CD4-positive, alpha-beta T cell treated with Interferon alpha-2 for 1 hour (primary cell): ENCODE data around the gene TMIE.
"Not testable (repeated sequence)": the region's sequence is repeated elsewhere in the genome, so short reads cannot be mapped to it uniquely, and the experiment has no call there.

Experiments used
- DNase-seq, 2 donors: peaks; one replicate each; pipeline ENCODE4 v3.0.0-alpha.2; 2020 to 2022

TMIE gene

DNA sequence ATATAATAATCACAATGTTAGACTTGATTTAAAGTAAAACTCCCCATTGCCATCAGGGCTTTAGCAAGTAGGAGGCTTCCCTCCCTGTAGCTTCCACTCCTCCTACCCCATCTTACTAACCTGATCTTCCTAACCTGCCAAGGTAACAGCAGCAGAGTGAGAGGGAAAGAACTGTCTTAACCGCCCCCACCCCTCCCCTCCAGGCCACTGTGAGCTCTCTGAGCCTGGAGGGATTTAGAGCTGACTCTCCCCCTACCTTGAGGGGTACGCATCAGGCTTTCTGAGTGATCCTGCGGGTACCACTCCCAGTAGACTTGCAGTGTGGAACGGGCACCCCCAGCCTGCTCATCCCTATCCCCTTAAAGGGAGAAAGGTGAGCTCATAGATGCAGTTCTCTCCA, 27.8 kb downstream of the TMIE start:
- DNase-seq, result no peak

DNA sequence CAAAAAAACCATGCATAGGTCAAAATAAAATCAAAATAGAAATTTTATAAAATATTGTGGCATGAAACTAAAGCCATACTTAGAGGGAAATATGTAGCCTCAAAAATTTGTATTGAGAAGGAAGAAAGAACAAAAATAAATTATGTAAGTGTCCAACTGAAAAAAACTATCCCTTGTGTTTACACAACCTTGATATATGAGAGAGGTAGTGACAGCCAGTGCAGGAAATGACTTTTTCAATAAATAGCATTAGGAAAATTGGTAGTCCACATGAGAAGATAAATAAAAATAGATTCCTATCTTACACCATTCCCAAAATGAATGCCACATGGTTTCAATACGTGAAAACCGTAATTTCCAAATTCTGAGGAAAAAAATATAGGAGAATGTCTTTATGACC, 29.6 kb downstream of the TMIE start:
- no peak for DNase-seq

- no peak for DNase-seq
Measured at GRCh38 chr3:46731795-46732194, 30.6 kb downstream of the TMIE start.

GRCh38 chr3:46733026-46733800, 32.0 kb downstream of the TMIE start:
- DNase-seq, result no peak

DNA sequence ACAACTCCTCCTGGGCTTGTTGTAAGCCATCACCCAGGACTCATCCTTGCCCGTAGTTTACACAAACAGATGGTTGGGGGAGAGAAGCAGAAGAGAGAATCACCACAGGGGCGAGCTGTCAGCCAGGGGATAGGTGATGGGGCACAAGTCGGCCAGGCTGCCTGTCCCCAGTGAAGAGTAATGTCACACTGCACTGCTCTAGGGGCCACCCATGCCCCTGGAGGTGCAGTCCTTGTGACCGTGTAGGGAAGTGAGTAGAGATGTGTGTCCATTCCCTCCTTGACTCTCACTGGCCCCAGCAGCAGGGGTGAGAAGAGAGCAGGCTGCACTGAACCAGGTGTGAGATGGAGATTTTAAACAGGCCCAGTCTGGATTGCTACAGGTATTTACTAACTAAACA, 33.6 kb downstream of the TMIE start:
- DNase-seq, result no peak

DNA sequence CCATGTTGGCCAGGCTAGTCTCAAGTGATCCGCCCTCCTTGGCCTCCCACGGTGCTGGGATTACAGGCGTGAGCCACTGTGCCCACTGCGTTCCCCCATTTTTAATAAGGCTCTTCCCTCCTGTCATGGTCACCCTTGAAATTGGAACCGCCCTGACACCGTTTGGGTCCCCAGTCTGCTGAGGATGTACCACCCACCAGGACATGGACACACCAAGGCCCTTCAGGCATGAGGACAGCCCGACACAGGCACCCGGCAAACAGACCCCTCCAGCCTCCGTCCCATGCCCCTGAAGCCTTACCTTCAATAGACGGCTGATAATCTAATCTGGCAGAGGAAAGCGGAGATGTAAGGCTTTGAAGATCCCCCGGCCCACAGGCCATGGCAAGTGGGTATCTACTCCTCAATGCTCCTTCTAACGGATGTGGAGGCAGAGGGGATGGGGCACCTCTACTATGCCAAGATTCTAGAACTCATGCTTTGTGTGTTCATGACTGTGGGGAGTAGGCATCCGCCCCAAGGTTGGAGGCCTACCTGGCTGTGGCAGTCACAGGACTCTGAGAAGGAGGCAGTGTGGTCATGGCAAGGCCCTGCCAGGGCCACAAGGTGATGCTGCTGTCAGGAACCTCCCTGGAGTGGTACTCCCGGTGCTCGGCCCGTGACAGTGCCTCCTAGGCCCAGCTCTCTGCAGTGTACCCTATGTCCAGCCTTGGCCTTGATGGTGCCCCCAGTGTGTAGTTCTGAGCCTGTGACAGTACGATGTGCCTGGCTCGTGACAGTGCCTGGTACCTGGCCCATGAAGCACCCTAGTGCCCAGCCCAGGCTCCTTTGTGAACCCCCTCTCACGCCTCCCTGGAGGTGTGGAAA, 35.0 kb downstream of the TMIE start:
- DNase-seq, result no peak

GRCh38 chr3:46737329-46737731, 36.1 kb downstream of the TMIE start:
- no peak for DNase-seq

DNA sequence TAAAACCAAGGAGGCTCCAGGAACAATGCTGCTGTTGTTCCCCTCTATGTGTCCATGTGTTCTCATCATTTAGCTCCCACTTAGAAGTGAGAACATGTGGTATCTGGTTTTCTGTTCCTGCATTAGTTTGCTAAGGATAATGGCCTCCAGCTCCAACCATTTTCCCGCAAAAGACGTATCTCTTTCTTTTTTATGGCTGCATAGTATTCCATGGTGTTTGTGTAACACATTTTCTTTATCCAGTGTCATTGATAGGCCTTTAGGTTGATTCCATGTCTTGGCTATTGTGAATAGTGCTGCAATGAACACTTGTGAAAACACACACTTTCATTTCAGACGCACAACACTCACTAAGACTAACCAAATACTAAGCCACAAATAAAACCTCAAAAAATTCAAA, 38.4 kb downstream of the TMIE start:
- not testable (repeated sequence) for DNase-seq

- DNase-seq, result no peak
Measured at GRCh38 chr3:46742992-46743585, 41.9 kb downstream of the TMIE start.

GRCh38 chr3:46746711-46747110, 45.5 kb downstream of the TMIE start:
- no peak for DNase-seq

DNA sequence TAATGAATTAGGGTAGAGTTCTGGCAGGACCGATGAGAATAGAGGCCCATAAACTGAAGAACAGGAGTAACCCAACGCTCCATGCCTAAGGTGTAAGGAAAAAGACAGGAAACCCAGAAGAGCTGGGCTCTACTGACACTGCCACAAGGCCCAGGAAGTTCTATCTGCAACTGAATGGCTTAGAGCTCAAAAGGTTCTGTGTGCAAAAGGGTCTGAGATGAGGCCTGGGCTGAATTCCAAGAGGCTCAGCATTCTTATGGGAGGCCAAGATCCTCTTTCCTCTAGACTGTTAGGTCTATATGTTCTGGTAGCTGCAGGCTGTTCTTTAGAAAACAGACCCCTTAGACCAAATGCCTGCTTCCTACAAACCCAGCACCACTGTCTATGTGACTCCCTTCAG, 47.0 kb downstream of the TMIE start:
- no peak for DNase-seq

DNA sequence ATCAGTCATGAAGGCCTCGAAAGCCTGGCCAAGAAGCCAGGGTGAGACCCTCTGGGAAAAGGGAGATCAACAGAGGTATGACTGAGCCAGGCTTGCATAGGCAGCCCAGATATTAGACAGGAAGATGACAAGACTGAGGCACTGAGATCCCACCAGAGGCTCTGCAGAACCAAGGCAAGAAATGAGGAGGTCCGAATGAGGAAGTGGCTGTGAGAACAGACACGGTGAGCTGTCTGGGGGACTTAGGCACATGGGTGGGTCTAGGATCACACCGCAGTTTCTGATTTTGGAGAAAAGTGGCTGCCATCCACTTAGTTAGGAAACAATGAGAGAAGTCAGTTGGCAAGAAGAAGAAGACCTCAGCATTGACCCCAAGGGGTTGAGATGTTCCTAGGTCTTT, 47.9 kb downstream of the TMIE start:
- DNase-seq, result no peak

DNA sequence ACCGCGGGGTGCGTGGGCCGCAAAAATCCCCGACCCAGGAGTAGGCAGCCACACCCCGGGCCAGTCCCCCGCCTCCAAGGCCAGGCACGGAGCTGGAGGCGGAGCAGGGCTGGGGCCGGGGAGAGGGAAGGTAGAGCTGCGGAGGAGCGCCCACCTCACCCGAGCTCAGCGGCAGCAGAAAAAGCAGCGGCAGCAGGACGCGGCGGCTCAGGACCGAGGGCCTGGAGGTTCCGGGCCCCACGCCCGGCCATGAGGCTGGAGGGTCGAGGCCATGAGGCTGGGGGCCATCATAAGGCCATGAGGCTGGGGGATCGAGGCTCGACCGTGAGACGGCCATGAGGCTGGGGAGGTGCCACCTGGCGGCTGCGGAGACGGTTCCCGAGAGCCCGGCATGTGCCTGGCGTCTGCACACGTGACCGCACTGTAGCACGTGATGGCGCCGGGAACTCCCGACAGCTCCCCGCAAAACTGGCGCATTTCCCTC, 49.4 kb downstream of the TMIE start:
- DNase-seq, result no peak

DNA sequence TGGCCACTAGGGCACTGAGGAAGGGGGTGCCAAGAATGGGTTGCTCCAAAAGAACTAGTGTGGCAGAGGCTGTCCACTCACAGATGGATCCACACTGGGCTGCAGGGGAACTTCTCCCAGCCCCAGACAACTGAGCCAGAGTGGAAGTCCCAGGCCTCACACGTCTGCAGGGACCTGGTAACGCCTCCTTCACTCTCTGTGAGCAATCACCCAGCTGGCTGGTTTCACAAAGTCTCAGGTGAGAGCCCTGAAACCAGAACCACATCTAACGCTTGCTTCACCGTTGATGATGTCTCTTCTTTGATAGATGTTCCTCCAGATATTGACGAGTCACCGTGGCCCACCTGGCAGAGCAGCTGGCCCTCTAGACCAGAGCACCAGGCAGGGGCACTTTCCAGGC, 51.9 kb downstream of the TMIE start:
- DNase-seq, result not testable (repeated sequence)

GRCh38 chr3:46755646-46756045, 54.5 kb downstream of the TMIE start:
- no peak for DNase-seq

DNA sequence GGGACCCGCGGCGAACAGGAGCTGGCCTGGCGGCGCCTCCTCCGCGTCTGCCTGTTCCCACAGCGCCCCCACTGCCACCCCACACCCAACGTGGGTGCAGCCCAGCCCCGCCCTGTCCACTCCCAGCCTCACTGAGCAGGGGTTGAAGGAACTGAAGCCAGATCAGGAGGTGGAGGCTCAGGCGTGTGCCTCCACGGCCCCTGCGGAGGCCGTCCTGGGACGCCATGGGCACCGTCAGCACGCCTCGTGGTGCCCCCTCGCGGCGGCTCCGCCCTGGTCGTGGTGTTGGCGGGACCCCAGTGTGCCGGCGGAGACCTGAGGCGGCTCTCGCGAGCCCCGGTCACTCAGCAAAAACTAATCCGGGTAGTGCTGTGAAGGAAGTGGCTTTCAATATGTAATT, 55.5 kb downstream of the TMIE start:
- no peak for DNase-seq

- no peak for DNase-seq
Measured at GRCh38 chr3:46759239-46760167, 58.3 kb downstream of the TMIE start.
